ENCODE results near the gene SMC5.

GRCh38 chr9:70355801-70356200 lies 97.0 kb downstream of the SMC5 start:
- TF ChIP-seq, protein P1, sequence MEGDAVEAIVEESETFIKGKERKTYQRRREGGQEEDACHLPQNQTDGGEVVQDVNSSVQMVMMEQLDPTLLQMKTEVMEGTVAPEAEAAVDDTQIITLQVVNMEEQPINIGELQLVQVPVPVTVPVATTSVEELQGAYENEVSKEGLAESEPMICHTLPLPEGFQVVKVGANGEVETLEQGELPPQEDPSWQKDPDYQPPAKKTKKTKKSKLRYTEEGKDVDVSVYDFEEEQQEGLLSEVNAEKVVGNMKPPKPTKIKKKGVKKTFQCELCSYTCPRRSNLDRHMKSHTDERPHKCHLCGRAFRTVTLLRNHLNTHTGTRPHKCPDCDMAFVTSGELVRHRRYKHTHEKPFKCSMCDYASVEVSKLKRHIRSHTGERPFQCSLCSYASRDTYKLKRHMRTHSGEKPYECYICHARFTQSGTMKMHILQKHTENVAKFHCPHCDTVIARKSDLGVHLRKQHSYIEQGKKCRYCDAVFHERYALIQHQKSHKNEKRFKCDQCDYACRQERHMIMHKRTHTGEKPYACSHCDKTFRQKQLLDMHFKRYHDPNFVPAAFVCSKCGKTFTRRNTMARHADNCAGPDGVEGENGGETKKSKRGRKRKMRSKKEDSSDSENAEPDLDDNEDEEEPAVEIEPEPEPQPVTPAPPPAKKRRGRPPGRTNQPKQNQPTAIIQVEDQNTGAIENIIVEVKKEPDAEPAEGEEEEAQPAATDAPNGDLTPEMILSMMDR (IDR thresholded peaks at IDR 0.05 in 4 of 5, conservative IDR thresholded peaks at IDR 0.05 in 1 of 5) = no peak
- no peak for TF ChIP-seq POLR2A (IDR thresholded peaks at IDR 0.05)

Measured in gastrocnemius medialis (tissue), 4 donors.